ENCODE measurements around the gene GUCY2F.

GUCY2F gene

GRCh38 chrX:109360301-109360700, 121.6 kb downstream of the GUCY2F start:
- H3K79me2 ChIP-seq = no peaks in the 10 kb centered on the region
- H3K9ac ChIP-seq = no peak overlapping the region
- no peak overlapping the region for H3K4me2 ChIP-seq (ENCODE audit: low read length)
- H3K4me3 ChIP-seq (ENCODE audit: low read depth, low read length) = no peak overlapping the region
- no peaks in the 10 kb centered on the region for H3K4me1 ChIP-seq
- no peak overlapping the region for H3K27ac ChIP-seq
- no peaks in the 10 kb centered on the region for H3K9me3 ChIP-seq (ENCODE audit: control insufficient read depth, low read length)
- no peak overlapping the region for H2AFZ ChIP-seq
- TF ChIP-seq CTCF (IDR thresholded peaks at IDR 0.05) = no peak
- no peaks in the 10 kb centered on the region for H3K36me3 ChIP-seq (ENCODE audit: control insufficient read depth, insufficient read depth, low read length)
- no peaks in the 10 kb centered on the region for H3K27me3 ChIP-seq (ENCODE audit: control insufficient read depth, insufficient read depth, low read length)

GRCh38 chrX:109357706-109358105, 124.2 kb downstream of the GUCY2F start:
- no peak overlapping the region for H3K9ac ChIP-seq
- H3K79me2 ChIP-seq = no peaks in the 10 kb centered on the region
- no peak overlapping the region for H3K4me3 ChIP-seq (ENCODE audit: low read depth, low read length)
- no peak for TF ChIP-seq CTCF (IDR thresholded peaks at IDR 0.05)
- no peak overlapping the region for H3K27ac ChIP-seq
- no peaks in the 10 kb centered on the region for H3K36me3 ChIP-seq (ENCODE audit: control insufficient read depth, insufficient read depth, low read length)
- H3K27me3 ChIP-seq (ENCODE audit: control insufficient read depth, insufficient read depth, low read length) = no peaks in the 10 kb centered on the region
- no peak overlapping the region for H3K4me2 ChIP-seq (ENCODE audit: low read length)
- H2AFZ ChIP-seq = no peak overlapping the region
- no peaks in the 10 kb centered on the region for H3K4me1 ChIP-seq
- no peaks in the 10 kb centered on the region for H3K9me3 ChIP-seq (ENCODE audit: control insufficient read depth, low read length)

GRCh38 chrX:109356684-109357083, 125.2 kb downstream of the GUCY2F start:
- H3K4me3 ChIP-seq (ENCODE audit: low read depth, low read length) = no peak overlapping the region

DNA sequence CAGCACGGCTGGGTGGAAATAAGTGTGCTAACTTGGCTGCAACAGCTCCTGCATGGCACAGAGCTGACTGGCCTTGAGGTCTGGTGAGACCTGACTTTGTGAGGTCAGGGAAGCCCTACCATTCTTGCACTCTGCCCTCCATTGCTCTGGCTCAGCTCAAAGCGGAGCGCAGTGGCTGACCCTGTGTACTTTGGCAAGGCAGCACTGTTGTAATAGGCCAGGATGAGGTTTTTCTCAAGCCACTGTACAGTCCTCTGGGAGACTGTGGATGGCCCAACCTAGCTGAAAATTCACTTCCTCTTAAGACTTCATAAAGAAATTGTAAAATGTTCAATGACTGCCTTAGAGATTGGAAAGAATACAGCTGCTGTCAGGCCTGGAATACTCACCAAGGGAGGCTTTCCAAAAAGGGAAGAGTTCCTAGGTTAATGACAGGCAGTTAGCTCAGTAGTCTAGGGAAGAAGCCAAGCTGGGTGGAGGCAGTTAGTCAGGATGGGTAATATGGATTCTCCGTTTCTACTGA, 129.8 kb downstream of the GUCY2F start:
- Histone ChIP-seq H3K27ac (no peak overlapping the region), H3K4me2 (ENCODE audit: low read length) (no peak overlapping the region), H3K4me1 (no peaks in the 10 kb centered on the region), H3K9ac (no peak overlapping the region), H3K9me3 (ENCODE audit: control insufficient read depth, low read length) (no peaks in the 10 kb centered on the region), H3K79me2 (no peaks in the 10 kb centered on the region), H2AFZ (no peak overlapping the region), H3K36me3 (ENCODE audit: control insufficient read depth, insufficient read depth, low read length) (no peaks in the 10 kb centered on the region), H3K27me3 (ENCODE audit: control insufficient read depth, insufficient read depth, low read length) (no peaks in the 10 kb centered on the region), H3K4me3 (ENCODE audit: low read depth, low read length) (no peak overlapping the region)
- no peak for TF ChIP-seq CTCF (IDR thresholded peaks at IDR 0.05)

More at GRCh38 chrX:109356684-109357083, 125.2 kb downstream of the GUCY2F start:
- no peak overlapping the region for H3K4me2 ChIP-seq (ENCODE audit: low read length)
- H3K27ac ChIP-seq = no peak overlapping the region
- no peak overlapping the region for H2AFZ ChIP-seq
- no peak overlapping the region for H3K9ac ChIP-seq
- no peaks in the 10 kb centered on the region for H3K27me3 ChIP-seq (ENCODE audit: control insufficient read depth, insufficient read depth, low read length)
- no peaks in the 10 kb centered on the region for H3K36me3 ChIP-seq (ENCODE audit: control insufficient read depth, insufficient read depth, low read length)
- H3K4me1 ChIP-seq = no peaks in the 10 kb centered on the region
- no peak for TF ChIP-seq CTCF (IDR thresholded peaks at IDR 0.05)
- no peaks in the 10 kb centered on the region for H3K79me2 ChIP-seq
- no peaks in the 10 kb centered on the region for H3K9me3 ChIP-seq (ENCODE audit: control insufficient read depth, low read length)

GRCh38 chrX:109351557-109351956, 130.3 kb downstream of the GUCY2F start:
- Histone ChIP-seq H3K27me3 (ENCODE audit: control insufficient read depth, insufficient read depth, low read length) (no peaks in the 10 kb centered on the region), H2AFZ (no peak overlapping the region), H3K36me3 (ENCODE audit: control insufficient read depth, insufficient read depth, low read length) (no peaks in the 10 kb centered on the region), H3K4me3 (ENCODE audit: low read depth, low read length) (no peak overlapping the region), H3K4me1 (no peaks in the 10 kb centered on the region), H3K79me2 (no peaks in the 10 kb centered on the region), H3K9me3 (ENCODE audit: control insufficient read depth, low read length) (no peaks in the 10 kb centered on the region), H3K27ac (no peak overlapping the region), H3K4me2 (ENCODE audit: low read length) (no peak overlapping the region), H3K9ac (no peak overlapping the region)
- TF ChIP-seq CTCF (IDR thresholded peaks at IDR 0.05) = no peak
